HTERT RPE-1 (cell line): ENCODE measurements around the gene ZNF282.

Experiments
- in situ Hi-C: fragments of 300-500 bp; cut with MboI; formaldehyde crosslinking; loops from 4 replicates; pipeline ENCODE4 v1.14.3; 2020; ENCODE audit warnings: low sequenced_read_pairs

ZNF282 gene

GRCh38 chr7:149195180-149196150, at the start of gene ZNF282:
ZNF282 (plus strand) TSS chr7:149195546; CDS start chr7:149195590, 44 bp downstream.
- in situ Hi-C loops: no loop called here

- in situ Hi-C loops: no loop called here
Observed at GRCh38 chr7:149147072-149147751, 48.1 kb upstream of the ZNF282 start, which contains the start of gene ZNF398. ZNF398 (plus strand) TSS chr7:149147453; CDS start chr7:149147743, 290 bp downstream.

GRCh38 chr7:149147752-149148653, 47.3 kb upstream of the ZNF282 start:
- in situ Hi-C loops: no loop called here

- in situ Hi-C loops: no loop called here
Observed at GRCh38 chr7:149150981-149151380, 44.4 kb upstream of the ZNF282 start.

- in situ Hi-C loops: no loop called here
Observed at GRCh38 chr7:149153346-149153745, 42.0 kb upstream of the ZNF282 start.

- in situ Hi-C loops: no loop called here
Observed at GRCh38 chr7:149154056-149154455, 41.3 kb upstream of the ZNF282 start.

- in situ Hi-C loops: no loop called here
Observed at GRCh38 chr7:149156898-149157297, 38.4 kb upstream of the ZNF282 start.

GRCh38 chr7:149161241-149161848, 34.0 kb upstream of the ZNF282 start:
- in situ Hi-C loops: no loop called here

GRCh38 chr7:149166142-149166541, 29.2 kb upstream of the ZNF282 start:
- in situ Hi-C loops: no loop called here

- in situ Hi-C loops: no loop called here
Observed at GRCh38 chr7:149166630-149167352, 28.6 kb upstream of the ZNF282 start.

- in situ Hi-C loops: no loop called here
Observed at GRCh38 chr7:149171892-149172533, 23.3 kb upstream of the ZNF282 start.

- in situ Hi-C loops: no loop called here
Observed at GRCh38 chr7:149172534-149172920, 22.8 kb upstream of the ZNF282 start.

- in situ Hi-C loops: no loop called here
Observed at GRCh38 chr7:149175150-149175549, 20.2 kb upstream of the ZNF282 start.

- in situ Hi-C loops: no loop called here
Observed at GRCh38 chr7:149179241-149179640, 16.1 kb upstream of the ZNF282 start.

- in situ Hi-C loops: no loop called here
Observed at GRCh38 chr7:149180722-149181449, 14.5 kb upstream of the ZNF282 start.

GRCh38 chr7:149181450-149181790, 13.9 kb upstream of the ZNF282 start:
- in situ Hi-C loops: no loop called here

GRCh38 chr7:149184274-149184673, 11.1 kb upstream of the ZNF282 start:
- in situ Hi-C loops: no loop called here

GRCh38 chr7:149188213-149188612, 7.1 kb upstream of the ZNF282 start:
- in situ Hi-C loops: no loop called here
